Measurements from ENCODE around the gene OTOG. TPM values are rescaled to one million over a fixed set of nuclear protein-coding genes. Genes with fewer than 3 reads are reported as not detected.

The OTOG gene
- total and polyA plus RNA-seq, 9 donors, result not detected

DNA sequence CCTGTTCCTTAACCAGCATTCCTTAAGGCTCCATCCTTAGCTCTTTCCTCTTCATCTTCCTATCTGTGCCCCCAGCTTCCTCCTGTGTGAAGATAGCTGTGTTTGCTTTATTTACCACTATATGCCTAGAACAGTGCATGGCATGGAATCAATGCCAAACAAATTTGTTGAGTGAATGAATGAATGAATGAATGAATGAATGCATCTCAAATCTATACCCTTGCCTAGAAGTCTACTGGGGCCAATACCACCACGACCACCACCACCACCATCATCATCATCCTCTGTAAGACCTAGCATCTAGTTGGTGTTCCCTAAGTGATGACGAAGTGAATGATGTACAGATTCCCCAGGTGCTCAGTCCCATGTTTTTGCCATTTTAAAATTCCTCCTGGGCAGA is 819 bp upstream of the OTOG start:
- no peaks in the 10 kb centered on the region for H3K9me3 ChIP-seq
- H3K4me1 ChIP-seq (ENCODE audit: insufficient read depth), result no peaks in the 10 kb centered on the region
- H3K27me3 ChIP-seq, result no peaks in the 10 kb centered on the region
- no peak for DNase-seq
- TF ChIP-seq, protein P1, sequence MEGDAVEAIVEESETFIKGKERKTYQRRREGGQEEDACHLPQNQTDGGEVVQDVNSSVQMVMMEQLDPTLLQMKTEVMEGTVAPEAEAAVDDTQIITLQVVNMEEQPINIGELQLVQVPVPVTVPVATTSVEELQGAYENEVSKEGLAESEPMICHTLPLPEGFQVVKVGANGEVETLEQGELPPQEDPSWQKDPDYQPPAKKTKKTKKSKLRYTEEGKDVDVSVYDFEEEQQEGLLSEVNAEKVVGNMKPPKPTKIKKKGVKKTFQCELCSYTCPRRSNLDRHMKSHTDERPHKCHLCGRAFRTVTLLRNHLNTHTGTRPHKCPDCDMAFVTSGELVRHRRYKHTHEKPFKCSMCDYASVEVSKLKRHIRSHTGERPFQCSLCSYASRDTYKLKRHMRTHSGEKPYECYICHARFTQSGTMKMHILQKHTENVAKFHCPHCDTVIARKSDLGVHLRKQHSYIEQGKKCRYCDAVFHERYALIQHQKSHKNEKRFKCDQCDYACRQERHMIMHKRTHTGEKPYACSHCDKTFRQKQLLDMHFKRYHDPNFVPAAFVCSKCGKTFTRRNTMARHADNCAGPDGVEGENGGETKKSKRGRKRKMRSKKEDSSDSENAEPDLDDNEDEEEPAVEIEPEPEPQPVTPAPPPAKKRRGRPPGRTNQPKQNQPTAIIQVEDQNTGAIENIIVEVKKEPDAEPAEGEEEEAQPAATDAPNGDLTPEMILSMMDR (IDR thresholded peaks at IDR 0.05), result no peak
- TF ChIP-seq POLR2A (IDR thresholded peaks at IDR 0.05), result no peak
- no peak for TF ChIP-seq EP300 (IDR thresholded peaks at IDR 0.05)
- 86 to 95% (median 91%) methylated on average over 2 of the region's 2 CpGs for WGBS, 3 donors
- H3K36me3 ChIP-seq, result no peaks in the 10 kb centered on the region
- no peak overlapping the region for H3K27ac ChIP-seq
- H3K4me3 ChIP-seq, result no peak overlapping the region
- intact Hi-C loops (cut with DNase I), result no loop called here

DNA sequence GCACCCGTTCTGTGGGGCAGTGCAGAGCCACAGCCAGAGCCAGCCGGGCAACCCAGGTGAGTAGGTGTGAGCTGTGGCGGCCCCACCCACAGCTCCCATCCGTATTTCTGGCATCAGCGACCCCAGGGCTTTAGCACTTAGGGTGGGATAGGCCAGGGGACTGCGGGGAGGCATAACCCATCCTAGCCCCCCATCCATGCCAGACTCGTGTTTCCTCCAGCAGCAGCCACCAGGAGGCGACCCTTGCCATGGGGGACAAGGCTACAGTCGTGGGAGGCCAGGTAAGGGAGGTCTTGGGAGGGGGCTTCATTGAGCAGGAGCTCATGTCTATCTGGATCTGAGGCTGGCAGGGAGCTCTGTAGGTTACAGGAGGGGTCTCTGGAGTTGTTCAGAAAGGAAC is 873 bp downstream of the OTOG start:
- intact Hi-C loops (cut with DNase I), result no loop called here
- H3K4me1 ChIP-seq (ENCODE audit: insufficient read depth), result no peaks in the 10 kb centered on the region
- TF ChIP-seq EP300 (IDR thresholded peaks at IDR 0.05) (no peak), POLR2A (IDR thresholded peaks at IDR 0.05) (no peak)
- TF ChIP-seq, protein P1 (IDR thresholded peaks at IDR 0.05), result no peak
- no peak for DNase-seq
- H3K4me3 ChIP-seq, result no peak overlapping the region
- WGBS, 3 donors, result 49 to 56% (median 53%) methylated on average over 9 of the region's 9 CpGs
- H3K36me3 ChIP-seq, result no peaks in the 10 kb centered on the region
- H3K27me3 ChIP-seq, result no peaks in the 10 kb centered on the region
- no peaks in the 10 kb centered on the region for H3K9me3 ChIP-seq
- no peak overlapping the region for H3K27ac ChIP-seq

DNA sequence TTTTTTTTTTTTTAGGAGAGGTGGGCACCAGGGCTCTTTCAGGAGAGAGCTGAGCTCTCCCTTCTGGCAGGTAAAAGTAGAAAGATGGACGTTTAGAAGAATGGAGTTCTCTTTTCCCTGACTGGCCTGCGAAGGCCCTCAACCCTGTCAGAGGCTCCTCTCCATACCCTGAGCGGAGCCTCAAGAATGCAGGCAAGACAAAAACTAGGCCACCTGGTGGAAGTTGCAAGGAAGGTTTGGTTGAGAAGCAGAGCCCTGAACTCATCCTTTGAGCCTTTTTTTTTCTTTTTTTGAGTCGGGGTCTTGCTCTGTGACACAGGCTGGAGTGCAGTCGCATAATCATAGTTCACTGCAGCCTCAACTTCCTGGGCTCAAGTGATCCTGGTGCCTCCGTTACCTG is 1.4 kb downstream of the OTOG start:
- no peak for DNase-seq
- TF ChIP-seq POLR2A (IDR thresholded peaks at IDR 0.05), result no peak
- TF ChIP-seq, protein P1 (IDR thresholded peaks at IDR 0.05), result no peak
- no peak for TF ChIP-seq EP300 (IDR thresholded peaks at IDR 0.05)
- H3K27me3 ChIP-seq, result no peaks in the 10 kb centered on the region
- 69 to 74% (median 71%) methylated on average over 6 of the region's 6 CpGs for WGBS, 3 donors
- no peak overlapping the region for H3K4me3 ChIP-seq
- H3K27ac ChIP-seq, result no peak overlapping the region
- H3K9me3 ChIP-seq, result no peaks in the 10 kb centered on the region
- intact Hi-C loops (cut with DNase I), result no loop called here
- no peaks in the 10 kb centered on the region for H3K4me1 ChIP-seq (ENCODE audit: insufficient read depth)
- H3K36me3 ChIP-seq, result no peaks in the 10 kb centered on the region

DNA sequence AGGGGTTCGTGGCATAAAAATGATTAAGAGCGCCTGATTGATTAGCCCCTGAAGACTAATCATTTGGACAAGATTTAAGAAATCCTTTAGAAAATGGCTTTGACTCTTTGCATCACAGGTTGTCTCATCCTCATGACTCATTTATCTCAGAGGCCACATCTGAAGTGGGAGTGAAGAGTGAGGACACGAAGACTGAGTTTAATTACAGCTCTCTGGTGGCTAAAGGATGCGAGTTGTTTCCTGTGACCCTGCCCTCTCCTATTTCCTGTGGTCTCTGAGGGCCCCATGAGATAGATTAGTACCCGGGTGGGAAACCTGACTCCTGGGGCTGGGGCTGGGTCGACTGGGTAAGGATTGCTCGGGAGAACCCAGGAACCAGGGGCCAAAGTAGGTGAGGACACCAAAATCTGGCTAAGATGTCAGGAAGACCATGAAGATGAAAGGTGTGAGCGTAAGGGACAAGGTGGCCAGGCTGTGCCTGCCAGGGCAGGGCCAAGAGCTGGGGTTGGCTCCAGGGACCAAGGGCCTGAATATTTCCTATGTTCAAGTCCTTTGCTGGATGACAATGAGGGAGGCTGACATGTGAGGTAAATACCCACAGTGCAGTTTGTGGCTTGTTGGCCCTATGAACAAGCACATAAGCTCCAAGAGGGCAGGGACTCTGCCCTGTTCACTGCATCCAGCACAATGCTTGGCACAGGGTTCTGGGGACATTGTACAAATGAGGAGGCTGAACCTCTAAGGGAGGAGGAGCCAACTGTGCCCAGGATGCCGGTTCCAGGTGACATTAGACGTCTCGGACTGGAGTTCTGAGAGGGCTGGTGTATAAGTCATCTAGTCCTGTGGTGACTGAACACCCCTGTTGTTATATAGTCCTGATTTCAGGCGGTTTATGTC is 3.6 kb downstream of the OTOG start:
- Histone ChIP-seq H3K36me3 (no peaks in the 10 kb centered on the region), H3K27me3 (no peaks in the 10 kb centered on the region), H3K4me3 (no peak overlapping the region), H3K9me3 (no peaks in the 10 kb centered on the region), H3K4me1 (ENCODE audit: insufficient read depth) (no peaks in the 10 kb centered on the region), H3K27ac (no peak overlapping the region)
- WGBS, 3 donors, result 48 to 50% (median 49%) methylated on average over 12 of the region's 12 CpGs
- TF ChIP-seq POLR2A (IDR thresholded peaks at IDR 0.05) (no peak), EP300 (IDR thresholded peaks at IDR 0.05) (no peak)
- no peak for DNase-seq
- intact Hi-C loops (cut with DNase I), result no loop called here

Measured in ovary (tissue), 9 donors.